ENCODE data around the gene CYP2W1.

The CYP2W1 gene

DNA sequence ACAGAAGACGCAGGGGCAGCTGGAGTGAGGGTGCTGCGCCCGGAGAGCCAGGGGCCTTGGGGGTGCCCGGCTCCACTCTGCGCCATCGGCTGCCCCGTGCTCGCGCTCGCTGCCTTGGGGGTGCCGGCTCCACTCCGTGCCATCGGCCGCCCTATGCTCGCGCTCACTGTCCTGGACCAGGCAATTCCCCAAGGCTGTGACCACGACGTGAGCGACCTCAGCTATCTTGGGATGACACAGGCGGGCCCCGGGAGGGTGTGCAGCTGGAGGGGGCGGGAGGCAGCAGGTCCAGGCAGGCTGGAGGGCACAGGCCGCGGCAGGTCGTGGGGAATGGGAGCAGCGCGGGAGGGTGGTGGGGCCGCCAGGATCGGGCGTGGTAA, 29.7 kb downstream of the CYP2W1 start:
- Histone ChIP-seq H3K4me3 (no peak overlapping the region), H3K27ac (no peak overlapping the region), H3K9ac (ENCODE audit: insufficient read length) (no peak overlapping the region), H3K36me3 (ENCODE audit: insufficient read depth, low read length) (no peaks in the 10 kb centered on the region), H3K9me3 (ENCODE audit: low read depth, low read length) (no peaks in the 10 kb centered on the region)
- TF ChIP-seq POLR2AphosphoS5 (IDR thresholded peaks at IDR 0.05; ENCODE audit: borderline replicate concordance, low read depth, low read length) (no peak), EZH2 (IDR thresholded peaks at IDR 0.05) (no peak), FOXP2 (optimal IDR thresholded peaks at IDR 0.05; ENCODE audit: control extremely low read depth, extremely low read length, insufficient read depth) (no peak)
- no peak for DNase-seq (ENCODE audit: low read depth, low spot score)

DNA sequence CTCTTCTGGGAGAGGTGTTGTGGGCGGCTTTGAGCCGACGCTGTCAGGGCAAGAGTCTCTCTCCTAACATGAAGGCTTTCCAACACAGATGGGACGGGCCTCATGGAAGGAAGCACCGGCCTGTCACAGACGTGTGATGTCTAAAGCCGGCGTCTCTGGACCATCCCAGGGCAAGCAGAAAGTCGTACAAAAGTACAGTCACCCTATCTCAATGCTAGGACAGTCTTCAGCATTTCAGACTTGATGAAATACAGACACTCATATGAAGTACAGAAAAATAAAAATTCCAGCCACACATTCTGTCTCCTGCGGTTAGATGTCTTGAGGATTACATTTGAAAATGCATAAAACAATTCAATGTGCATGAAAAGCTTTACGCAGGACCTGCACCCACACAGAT, 30.6 kb downstream of the CYP2W1 start:
- Histone ChIP-seq H3K9ac (ENCODE audit: insufficient read length) (peak overlapping the region; percentile 28), H3K36me3 (ENCODE audit: insufficient read depth, low read length) (no peaks in the 10 kb centered on the region), H3K27ac (peak overlapping the region; percentile 64), H3K9me3 (ENCODE audit: low read depth, low read length) (no peaks in the 10 kb centered on the region), H3K4me3 (no peak overlapping the region)
- TF ChIP-seq EZH2 (IDR thresholded peaks at IDR 0.05), result no peak
- no peak for TF ChIP-seq FOXP2 (optimal IDR thresholded peaks at IDR 0.05; ENCODE audit: control extremely low read depth, extremely low read length, insufficient read depth)
- no peak for TF ChIP-seq POLR2AphosphoS5 (IDR thresholded peaks at IDR 0.05; ENCODE audit: borderline replicate concordance, low read depth, low read length)
- no peak for DNase-seq (ENCODE audit: low read depth, low spot score)

DNA sequence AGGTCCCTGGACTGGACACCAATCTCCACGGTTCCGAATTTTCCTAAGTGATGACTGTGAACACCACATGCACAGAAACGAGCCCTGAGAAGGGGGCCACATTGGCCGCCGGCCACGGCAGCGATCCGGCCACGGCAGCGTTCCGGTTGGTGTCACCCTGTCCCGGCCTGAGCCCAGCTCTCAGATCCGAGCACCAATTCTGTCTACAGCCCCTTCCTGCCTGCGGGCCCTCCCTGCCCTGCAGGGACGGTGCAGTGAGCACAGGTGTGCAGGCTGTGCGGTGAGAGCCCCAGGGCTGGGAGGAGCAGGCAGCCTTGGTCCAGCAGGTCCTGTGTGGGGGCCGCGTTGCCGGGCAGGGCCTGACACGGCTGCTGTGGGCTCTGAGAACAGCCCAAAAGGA, 31.7 kb downstream of the CYP2W1 start:
- no peaks in the 10 kb centered on the region for H3K36me3 ChIP-seq (ENCODE audit: insufficient read depth, low read length)
- TF ChIP-seq FOXP2 (optimal IDR thresholded peaks at IDR 0.05; ENCODE audit: control extremely low read depth, extremely low read length, insufficient read depth) (no peak), POLR2AphosphoS5 (IDR thresholded peaks at IDR 0.05; ENCODE audit: borderline replicate concordance, low read depth, low read length) (no peak), EZH2 (IDR thresholded peaks at IDR 0.05) (no peak)

DNA sequence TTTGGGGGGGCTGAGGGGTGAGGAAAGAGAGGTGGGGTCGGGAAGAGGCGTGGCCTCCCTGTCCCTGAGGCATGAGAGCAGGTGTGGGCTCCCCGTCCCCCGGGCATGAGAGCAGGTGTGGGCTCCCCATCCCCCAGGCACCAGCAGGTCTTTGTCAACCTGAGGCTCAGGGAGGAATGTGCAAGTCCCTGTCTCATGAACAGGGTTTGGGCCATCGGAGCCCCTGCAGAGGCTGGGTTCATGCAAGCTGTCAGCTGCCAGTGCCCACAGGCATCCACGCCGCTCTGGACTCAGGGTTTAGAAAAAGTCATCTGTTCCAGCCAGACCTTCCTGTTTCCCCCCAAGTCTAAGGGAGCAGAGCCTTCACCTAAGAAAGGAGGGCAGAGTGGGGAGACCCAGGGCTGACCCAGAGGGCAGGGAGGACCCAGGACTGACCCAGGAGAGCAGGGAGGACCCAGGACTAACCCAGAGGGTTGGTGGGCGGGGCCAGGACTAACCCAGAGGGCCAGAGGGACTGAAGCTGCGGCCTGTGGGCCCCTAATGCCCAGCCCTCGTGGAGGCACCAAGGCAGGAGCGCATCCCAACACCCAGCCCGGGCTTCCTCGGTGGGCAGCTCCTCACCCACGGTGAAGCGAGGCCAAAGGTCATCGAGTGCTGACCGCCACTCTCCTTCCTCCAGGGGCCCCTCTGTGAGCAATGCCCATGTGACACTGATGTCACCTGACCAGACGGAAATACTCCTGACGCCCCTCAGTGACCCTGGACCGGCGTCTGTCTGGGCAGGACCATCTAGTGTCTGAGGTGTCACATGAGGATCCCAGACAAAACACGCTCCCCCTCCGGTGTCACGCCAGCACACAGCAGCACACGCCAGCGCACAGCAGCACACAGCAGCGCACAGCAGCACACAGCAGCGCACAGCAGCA, 32.5 kb downstream of the CYP2W1 start:
- no peak overlapping the region for H3K9ac ChIP-seq (ENCODE audit: insufficient read length)
- no peaks in the 10 kb centered on the region for H3K36me3 ChIP-seq (ENCODE audit: insufficient read depth, low read length)
- no peak overlapping the region for H3K27ac ChIP-seq
- DNase-seq (ENCODE audit: low read depth, low spot score), result no peak
- no peak for TF ChIP-seq FOXP2 (optimal IDR thresholded peaks at IDR 0.05; ENCODE audit: control extremely low read depth, extremely low read length, insufficient read depth)
- no peak for TF ChIP-seq EZH2 (IDR thresholded peaks at IDR 0.05)
- no peak for TF ChIP-seq POLR2AphosphoS5 (IDR thresholded peaks at IDR 0.05; ENCODE audit: borderline replicate concordance, low read depth, low read length)
- H3K9me3 ChIP-seq (ENCODE audit: low read depth, low read length), result no peaks in the 10 kb centered on the region
- no peak overlapping the region for H3K4me3 ChIP-seq

More for the DNA sequence above, 31.7 kb downstream of the CYP2W1 start:
- Histone ChIP-seq H3K9ac (ENCODE audit: insufficient read length) (no peak overlapping the region), H3K27ac (no peak overlapping the region), H3K9me3 (ENCODE audit: low read depth, low read length) (no peaks in the 10 kb centered on the region), H3K4me3 (no peak overlapping the region)
- DNase-seq (ENCODE audit: low read depth, low spot score), result no peak

DNA sequence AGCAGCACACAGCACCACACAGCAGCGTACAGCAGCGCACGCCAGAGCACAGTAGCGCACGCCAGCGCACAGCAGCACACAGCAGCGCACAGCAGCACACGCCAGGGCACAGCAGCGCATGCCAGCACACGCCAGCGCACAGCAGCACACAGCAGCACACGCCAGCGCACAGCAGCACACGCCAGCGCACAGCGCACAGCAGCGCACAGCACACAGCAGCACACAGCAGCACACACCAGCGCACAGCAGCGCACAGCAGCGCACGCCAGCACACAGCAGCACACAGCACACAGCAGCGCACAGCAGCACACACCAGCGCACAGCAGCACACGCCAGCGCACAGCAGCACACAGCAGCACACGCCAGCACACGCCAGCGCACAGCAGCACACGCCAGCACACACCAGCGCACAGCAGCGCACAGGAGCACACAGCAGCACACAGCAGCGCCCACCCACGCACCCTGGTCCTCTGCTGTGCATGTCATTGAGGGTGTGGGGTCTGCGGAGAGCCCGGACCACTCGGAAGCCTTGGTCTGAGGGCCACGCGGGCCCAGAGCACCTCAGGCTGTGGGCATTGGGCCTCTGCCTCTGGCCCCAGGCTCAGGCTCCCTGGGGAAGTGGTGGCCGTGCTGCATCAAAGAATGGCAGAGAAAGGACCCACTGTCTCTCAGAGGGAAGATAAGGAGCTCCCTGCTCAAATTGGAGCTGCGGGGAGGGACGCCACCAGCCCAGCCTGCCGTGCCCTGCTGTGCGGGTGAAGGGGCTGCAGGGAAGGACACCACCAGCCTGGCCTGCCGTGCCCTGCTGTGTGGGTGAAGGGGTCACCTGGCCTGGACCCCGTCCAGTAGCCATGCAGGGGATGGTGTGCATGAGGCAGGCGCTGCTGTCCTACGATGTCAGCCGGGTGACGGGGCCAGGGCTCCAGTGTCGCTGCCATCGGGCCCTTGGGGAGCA, 33.9 kb downstream of the CYP2W1 start:
- DNase-seq (ENCODE audit: low read depth, low spot score), result no peak
- TF ChIP-seq POLR2AphosphoS5 (IDR thresholded peaks at IDR 0.05; ENCODE audit: borderline replicate concordance, low read depth, low read length) (no peak), EZH2 (IDR thresholded peaks at IDR 0.05) (no peak), FOXP2 (optimal IDR thresholded peaks at IDR 0.05; ENCODE audit: control extremely low read depth, extremely low read length, insufficient read depth) (no peak)
- no peaks in the 10 kb centered on the region for H3K36me3 ChIP-seq (ENCODE audit: insufficient read depth, low read length)
- no peak overlapping the region for H3K27ac ChIP-seq
- H3K9ac ChIP-seq (ENCODE audit: insufficient read length), result no peak overlapping the region
- no peak overlapping the region for H3K4me3 ChIP-seq
- H3K9me3 ChIP-seq (ENCODE audit: low read depth, low read length), result no peaks in the 10 kb centered on the region

DNA sequence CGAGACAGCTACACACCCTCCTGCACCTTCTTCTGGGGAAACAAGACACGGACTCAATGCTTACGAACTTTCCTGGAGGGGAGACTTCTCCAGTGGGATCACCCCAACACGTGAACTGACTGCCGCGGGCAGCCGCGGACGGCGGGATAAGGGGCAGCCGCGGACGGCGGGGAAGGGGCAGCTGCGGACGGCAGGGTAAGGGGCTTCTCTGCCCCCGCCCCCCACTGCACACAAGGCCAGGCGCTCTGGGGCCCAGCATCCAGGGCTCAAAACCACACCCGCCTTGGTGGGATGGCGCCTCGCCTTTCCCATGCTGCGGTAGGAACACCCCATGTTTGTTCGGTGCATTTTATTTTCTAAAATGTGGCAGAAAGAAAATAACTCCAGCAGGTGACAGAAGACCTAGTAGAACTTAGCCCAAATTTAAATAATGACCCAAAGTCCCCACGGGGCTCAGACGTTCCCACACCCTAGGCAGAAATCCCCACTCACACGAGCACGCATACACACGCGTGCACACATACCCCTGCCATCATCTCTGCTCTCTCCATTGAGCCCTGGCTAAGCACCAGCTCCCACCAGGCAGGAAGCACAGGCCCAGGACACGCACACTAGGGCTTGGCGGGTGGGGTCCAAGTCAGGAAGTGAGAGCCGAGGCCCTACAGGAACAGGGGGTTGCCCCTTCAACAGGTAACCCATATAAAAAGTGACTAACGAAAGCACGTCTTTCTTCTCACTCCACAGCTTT, 34.8 kb downstream of the CYP2W1 start:
- no peak overlapping the region for H3K27ac ChIP-seq
- DNase-seq (ENCODE audit: low read depth, low spot score), result no peak
- H3K4me3 ChIP-seq, result no peak overlapping the region
- TF ChIP-seq EZH2 (IDR thresholded peaks at IDR 0.05), result no peak
- no peak overlapping the region for H3K9ac ChIP-seq (ENCODE audit: insufficient read length)
- H3K36me3 ChIP-seq (ENCODE audit: insufficient read depth, low read length), result no peaks in the 10 kb centered on the region
- H3K9me3 ChIP-seq (ENCODE audit: low read depth, low read length), result no peaks in the 10 kb centered on the region

DNA sequence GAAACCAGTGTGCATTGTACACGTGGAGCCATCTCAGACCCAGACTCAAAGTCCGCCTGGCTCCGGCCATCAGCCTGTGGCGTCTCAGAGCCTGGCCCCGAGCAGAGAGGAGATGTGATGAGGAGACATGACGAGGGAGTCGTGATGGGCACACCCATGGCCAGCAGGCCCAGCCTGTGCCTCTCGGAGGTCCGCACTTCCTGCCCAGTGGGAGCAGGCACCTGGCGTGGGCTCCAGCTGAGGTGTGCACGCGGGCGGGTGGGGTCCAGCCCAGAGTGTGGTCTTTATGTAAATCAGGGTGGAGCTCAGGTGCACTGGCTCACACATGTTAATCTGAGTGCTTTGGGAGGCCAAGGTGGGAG, 35.3 kb downstream of the CYP2W1 start:
- H3K9me3 ChIP-seq (ENCODE audit: low read depth, low read length), result no peaks in the 10 kb centered on the region
- H3K4me3 ChIP-seq, result no peak overlapping the region
- TF ChIP-seq EZH2 (IDR thresholded peaks at IDR 0.05), result no peak
- no peak for TF ChIP-seq FOXP2 (optimal IDR thresholded peaks at IDR 0.05; ENCODE audit: control extremely low read depth, extremely low read length, insufficient read depth)
- TF ChIP-seq POLR2AphosphoS5 (IDR thresholded peaks at IDR 0.05; ENCODE audit: borderline replicate concordance, low read depth, low read length), result no peak
- H3K9ac ChIP-seq (ENCODE audit: insufficient read length), result no peak overlapping the region
- no peak overlapping the region for H3K27ac ChIP-seq
- H3K36me3 ChIP-seq (ENCODE audit: insufficient read depth, low read length), result no peaks in the 10 kb centered on the region
- no peak for DNase-seq (ENCODE audit: low read depth, low spot score)

Measured in SK-N-MC (cell line).